T-helper 2 cell (primary cell): ENCODE measurements around the gene PDPN.
"Not testable (repeated sequence)": the region's sequence is repeated elsewhere in the genome, so short reads cannot be mapped to it uniquely, and the experiment has no call there.

ENCODE experiments used
- DNase-seq, 5 experiments: peaks; one replicate each; pipeline versions ENCODE4 v3.0.0 to v3.0.0-alpha.2; 2012 to 2022
- total RNA-seq, 2 donors: gene quantifications; one replicate each; lab custom pipeline; 2026; lab: John Stamatoyannopoulos, UW

Gene PDPN, protein sequence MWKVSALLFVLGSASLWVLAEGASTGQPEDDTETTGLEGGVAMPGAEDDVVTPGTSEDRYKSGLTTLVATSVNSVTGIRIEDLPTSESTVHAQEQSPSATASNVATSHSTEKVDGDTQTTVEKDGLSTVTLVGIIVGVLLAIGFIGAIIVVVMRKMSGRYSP
- 0 to 1.3 reads per million in 2 donors for total RNA-seq

DNA sequence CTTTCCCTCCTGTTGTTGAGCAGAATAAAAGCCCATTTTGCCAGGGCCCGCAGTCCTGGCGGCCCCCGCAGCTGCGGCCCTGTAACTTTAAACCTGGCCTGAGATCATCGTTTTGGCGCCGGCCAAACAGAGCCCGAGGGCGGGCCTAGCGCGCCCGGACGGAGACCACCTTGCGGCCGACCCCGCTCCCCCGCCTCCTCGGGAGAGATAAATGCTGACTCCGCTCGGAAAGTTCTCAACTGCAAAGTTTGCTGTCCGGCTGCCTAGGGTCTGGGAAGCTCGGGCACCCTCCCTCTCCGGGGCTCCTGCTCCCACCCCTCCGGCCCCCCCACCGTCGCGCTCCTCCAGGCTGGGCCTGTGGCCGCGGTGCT, at the start of gene PDPN:
Gene PDPN, plus strand, starts transcription at position 238 of the 371 bp plus-strand sequence. CDS start 202 bp downstream, outside the sequence.
- DNase-seq = no peak

DNA sequence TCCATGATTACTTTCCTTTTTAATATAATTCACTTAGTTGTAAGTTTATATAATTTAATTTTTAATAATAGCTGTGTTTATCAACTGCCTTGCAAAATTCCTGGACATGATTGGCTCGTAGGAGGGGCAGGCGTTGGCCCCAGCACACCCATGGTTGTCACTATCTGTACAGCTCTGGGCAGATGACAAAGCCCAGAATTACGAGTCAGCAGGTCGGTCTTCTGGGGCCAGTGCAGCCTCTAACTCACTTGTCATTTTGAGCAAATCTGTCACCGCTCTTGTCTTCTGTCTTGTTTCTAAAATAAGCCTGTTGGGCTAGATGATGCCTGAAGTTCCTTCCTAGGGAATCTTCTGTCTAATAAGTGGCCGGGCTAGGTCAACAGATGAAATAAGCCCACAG, 48.4 kb upstream of the PDPN start:
- no peak for DNase-seq

DNA sequence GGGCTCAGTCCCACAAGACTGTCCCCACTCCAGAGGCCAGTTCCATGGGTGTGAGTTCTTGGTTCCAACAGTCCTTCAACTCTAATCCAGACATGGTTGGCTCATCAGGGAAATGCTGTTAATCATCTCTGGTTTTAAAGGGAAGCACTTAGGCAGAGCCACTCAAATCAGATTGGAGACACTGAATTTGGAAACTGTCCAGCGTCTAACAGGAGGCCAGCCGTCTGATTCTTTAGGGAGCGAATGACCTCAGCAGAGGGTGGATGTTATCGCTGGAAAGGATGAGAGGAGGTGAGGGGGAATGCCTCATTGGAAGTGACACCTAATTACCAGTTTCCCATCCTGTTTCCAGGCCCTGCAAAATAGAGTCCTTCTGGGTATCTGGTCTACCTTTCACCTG, 47.1 kb upstream of the PDPN start:
- no peak for DNase-seq

DNA sequence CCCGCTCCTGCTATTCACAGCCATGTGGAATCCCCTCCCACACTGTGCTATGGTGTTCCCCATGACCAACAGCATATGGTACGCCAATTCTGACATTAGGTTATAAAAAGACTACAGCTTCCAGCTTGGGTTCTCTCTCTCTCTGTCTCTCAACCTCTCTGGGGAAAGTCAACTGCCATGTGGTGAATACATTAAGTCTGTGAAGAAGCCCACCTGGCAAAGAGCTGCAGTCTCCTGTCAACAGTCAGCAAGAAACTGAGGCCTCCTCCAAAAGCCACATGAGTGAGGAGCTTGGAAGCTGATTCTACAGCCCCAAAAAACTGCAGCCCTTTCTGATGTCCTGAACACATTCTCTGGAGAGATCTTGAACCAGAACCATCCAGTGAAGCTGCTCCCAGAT, 44.8 kb upstream of the PDPN start:
- no peak for DNase-seq

DNA sequence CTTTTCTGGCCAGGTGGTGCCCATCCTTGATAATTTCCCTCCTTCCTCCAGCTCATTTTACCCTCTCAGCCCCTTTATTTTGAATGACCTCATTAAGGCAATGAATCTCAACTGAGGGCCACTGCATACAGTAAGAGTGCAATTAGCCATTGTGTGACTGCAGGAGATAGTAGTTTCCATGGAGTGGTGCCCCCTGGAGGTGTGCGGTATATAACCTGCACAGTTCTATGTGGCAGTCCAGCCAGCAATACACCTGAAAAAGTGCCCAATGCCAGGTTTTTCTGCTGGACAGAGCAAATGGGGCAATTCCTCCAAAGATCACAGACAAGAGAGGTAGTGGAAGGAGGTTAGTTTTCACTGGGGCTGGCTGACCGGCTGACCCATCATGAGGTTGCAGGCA, 43.9 kb upstream of the PDPN start:
- DNase-seq = no peak

DNA sequence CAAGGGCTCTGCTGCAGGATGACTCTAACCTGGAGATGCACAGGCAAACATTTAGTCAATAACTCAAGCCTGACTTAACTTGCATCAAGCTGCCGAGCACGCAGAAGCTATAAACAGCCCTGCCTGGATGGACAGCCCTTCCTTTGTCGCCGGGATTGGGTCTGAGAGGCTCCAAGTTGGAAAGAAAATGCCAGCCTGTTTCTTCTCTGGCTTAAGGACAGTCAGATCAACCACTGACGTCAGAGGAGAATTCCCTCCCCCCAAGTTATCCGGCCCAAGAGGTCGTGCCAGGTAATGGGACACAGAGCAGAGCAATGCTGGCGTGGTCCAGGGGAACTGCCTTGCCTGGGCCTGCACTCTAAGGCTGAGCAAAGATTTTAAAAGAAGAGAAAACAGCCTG, 42.8 kb upstream of the PDPN start:
- DNase-seq = no peak

DNA sequence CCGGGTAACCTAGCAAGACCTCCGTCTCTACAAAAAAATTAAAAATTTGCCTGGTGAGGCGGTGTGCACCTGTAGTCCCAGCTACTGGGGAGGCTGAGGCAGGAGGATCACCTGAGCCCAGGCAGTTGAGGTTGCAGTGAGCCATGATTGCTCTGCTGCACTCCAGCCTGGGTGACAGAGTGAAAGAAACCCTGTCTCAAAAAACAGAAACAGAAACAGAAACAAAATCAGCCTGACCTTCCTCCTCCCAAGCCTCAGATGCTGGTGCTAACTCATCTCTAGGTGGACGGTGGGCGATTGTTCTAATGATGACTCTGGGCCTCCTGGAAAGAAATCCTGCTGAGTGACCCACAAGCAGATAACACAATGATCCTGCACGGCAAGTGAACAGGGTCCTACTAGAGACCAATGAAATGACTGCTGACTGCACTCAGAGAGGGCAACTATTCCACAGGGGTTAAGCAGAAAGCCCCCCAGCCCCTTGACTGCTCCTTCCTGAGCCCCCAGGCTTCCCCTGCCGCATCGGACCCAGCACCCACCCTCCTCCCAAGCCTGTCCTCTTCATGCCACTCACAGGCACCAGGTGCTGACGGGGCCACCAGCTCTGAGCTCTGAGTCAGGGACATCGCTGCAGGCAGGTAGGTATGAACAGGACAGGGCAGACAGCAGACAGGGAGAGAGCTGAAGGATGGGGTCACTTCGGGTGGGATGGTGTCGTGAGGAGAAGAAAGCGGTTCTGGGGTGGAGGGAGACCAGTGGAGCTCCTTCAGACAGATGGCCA, 42.0 kb upstream of the PDPN start:
- no peak for DNase-seq

DNA sequence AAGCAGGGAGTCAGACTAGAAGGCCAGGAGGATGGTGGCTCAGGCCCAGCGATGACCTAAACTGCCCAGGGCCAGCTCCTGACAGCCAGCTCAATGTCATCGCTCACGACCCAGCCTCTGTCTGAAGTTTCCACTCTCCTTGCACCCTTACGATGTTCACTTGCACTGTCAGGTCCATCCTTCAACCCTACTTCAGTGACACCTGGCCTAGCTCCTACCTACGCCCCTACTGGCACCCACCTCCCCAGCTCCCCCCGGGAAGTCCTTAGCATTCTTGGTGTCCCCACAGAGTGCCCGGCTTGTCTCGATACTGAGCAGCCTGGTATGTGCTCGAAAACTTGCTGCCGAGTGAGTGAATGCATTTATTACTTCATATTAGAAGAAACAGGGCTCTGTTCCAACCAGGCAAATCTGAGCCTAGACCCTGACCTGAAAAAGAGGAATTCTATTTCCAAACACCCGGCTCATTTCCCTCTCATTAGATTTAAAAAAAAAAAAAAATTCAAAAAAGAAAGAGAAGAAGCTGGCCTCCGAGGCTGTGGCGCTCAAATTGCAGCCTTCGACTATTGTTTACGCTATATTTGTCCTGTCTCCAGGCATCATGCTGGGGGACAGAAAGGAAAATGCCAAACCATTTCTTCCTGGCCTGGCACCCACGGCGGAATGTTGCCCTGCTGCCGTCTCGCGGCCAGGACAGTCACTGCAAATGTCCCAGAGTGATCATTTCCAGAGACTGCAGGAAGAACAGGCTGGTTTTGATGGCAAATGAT, 40.0 kb upstream of the PDPN start:
- DNase-seq = no peak

DNA sequence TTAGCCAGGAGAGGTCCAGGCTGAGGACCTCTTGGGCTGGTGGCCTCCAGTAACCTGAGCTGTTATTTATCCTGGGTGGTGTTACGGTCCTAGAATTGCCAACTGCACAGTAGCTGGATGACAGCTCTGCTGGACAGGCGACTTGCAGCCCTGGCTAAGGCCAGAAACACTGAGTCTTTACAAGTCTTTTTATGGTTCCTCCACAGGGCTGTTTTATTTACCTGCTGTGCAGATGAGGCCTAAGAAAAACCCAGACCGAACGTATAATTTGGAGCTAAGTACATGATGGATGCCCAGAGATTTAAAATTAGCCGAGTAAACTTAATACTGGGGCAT, 39.4 kb upstream of the PDPN start:
- DNase-seq = no peak

DNA sequence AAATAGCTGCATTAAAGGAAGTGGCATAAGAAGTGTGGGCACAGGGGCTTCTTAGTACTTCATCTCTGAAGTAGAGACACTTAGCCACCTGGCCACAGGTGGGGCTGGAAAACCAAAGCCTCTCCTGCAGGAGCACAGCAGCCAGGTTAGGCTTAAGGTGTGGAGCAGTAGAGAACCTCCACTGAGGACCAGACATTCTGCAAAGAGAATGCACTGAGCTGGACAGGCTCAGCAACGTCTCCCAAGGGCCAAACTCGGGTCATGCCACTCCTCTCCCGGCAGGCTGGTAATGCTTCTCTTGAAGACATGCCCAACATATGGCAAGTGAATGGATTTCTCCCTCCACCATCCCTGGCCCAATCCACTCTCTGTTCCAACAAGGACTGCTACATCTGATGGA, 36.8 kb upstream of the PDPN start:
- DNase-seq = no peak

DNA sequence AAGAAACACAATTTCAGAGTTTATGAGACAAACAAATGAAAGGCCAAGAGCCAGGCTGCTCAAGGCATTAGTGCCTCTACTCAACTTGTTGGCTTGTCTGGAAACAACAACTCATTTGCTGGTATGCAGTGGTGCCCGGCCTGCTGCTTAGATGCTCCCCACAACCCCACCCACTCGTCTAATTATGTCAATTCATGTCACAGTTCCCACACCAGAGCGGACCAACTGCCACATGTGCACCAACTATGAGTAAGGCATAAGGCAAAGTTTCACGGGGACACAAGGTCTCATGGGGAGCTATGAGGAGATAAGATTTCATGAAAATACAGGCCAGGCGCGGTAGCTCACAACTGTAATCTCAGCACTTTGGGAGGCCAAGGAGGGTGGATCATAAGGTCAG, 35.4 kb upstream of the PDPN start:
- DNase-seq = no peak

DNA sequence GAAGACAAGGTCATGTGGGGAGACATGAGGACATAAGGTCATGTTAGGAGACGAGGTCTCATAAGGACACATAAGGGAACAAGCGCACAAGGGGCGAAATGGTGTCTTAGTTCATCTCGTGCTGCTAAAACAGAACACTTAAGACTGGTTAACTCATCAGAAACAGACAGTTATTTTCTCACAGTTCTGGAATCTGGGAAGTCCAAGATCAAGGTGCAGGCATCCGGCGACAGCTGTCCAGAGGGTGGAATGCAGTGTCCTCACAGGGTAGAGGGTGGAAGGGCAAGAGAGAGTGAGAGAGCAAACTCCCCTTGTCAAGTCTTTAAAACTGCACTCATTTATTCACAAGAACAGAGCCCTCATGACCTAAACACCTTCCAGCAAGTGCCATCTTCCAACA, 34.6 kb upstream of the PDPN start:
- DNase-seq = no peak

DNA sequence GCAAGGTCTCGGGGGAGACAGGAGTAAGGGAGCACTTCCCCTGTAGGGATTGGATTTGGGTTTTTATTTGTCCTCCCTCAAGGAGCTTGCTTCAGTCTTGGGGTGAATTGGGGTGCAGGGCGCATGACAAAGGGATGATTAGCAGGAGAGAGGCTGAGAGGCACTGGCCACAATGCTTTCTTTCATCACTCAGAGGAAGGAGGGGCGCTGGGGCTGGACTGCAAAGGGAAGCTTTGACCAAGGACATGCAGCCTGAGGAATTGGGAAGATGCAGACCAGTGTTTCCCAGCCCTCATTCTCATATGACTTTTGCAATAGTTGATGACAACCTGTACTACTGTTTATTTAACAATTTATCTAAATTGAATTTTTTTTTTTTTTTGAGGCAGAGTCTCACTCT, 34.1 kb upstream of the PDPN start:
- DNase-seq = no peak

DNA sequence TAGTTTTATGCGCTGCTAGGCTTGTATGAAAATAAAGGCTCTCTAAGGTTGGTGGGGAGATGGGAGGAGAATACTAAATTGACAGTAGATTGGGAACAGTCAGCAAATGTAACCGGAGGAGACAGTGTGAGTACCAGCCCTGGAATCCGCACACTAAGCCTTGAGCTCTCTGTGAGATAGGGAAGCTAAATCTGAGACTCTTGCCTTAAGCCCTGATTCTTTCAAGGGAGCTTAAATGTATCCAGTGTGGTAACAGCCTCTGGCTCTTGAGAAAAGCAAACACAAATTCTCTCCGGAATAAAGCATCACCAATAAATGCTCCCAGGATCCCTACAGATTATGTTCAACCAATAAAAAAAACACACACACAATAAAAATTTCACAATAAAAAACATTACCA, 33.0 kb upstream of the PDPN start:
- no peak for DNase-seq

DNA sequence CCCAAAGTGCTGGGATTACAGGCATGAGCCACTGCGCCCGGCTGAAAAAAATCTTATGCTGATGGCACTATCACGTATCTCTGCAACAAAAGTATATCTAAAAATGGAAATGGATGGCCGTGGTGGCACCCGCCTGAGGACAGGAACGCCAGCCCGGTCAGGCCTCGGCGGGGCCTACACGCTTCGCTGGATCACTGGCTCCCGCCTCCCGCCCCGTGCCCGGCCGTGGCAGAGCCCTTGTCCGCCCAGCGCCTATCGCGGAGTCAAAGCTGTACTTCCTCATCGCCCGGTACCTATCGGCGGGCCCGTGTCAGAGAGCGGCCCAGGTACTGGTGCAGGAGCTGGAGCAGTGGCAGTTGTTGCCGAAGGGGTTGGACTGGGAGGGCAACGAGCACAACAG, 28.8 kb upstream of the PDPN start:
- no peak for DNase-seq

DNA sequence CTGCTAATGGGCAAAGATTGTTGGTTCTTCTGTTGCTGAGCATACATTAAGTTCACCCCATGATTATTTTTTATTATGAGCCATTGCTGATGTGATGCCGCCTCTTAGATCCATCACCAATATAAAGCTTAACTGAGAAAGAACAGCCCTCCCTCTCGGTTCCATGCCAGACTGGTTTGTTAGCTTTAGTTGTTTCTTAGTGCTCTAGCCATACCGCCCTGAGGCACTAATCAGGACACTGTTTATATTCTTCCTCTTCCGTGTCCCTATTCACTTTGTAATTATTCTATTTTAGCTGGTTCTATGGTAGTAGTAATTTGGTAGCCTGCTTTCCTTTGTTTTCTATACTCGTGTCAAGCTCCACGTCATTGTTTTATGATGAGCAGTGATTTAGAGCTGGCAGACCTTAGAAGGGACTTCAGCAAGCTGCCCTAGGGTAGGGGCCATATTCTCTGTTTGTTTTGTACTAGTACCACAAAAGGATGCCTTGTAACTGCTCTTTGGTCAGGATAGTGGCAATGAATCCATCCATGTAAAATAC, 27.3 kb upstream of the PDPN start:
- DNase-seq = no peak

DNA sequence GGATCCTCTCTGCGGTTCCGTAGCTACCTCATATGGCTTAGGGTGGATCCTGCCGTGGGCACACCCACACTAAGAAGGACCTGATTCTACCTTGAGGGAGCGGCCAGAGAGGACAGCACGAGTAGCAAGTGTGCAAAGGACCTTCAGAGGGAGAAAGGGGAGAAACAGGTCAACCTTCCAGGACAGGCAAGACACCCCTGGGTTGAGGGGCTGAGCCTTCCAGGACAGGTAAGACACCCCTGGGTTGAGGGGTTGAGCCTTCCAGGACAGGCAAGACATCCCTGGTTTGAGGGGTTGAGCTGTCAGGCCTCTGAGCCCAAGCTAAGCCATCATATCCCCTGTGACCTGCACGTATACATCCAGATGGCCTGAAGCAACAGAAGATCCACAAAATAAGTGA, 23.1 kb upstream of the PDPN start:
- no peak for DNase-seq

DNA sequence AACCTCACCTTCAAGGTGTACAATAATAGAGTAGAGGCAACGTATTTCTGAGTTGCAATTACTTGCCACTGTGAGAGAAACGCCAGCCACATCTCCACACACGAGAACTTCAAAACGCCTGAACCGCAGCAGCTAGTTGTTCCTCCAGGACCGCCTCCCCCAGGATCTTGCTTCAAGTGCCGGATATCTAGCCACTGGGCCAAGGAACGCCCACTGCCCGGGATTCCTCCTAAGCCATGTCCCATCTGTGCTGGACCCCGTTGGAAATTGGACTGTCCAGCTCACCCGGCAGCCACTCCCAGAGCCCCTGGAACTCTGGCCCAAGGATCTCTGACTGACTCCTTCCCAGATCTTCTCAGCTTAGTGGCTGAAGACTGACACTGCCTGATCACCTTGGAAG, 20.7 kb upstream of the PDPN start:
- DNase-seq = not testable (repeated sequence)

DNA sequence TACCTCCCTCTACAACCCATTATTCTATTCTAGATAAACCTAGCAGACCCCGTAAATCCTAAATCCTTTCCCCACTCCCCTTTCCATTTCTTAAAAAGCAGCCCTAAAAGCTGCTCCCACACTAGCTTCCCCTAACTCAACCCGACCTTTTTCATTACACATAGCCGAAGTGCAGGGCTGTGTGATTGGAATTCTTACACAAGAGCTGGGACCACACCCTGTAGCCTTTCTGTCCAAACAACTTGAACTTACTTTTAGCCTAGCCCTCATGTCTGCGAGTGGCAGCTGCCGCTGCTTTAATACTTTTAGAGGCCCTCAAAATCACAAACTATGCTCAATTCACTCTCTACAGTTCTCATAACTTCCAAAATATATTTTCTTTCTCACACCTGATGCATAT, 19.6 kb upstream of the PDPN start:
- DNase-seq = no peak

DNA sequence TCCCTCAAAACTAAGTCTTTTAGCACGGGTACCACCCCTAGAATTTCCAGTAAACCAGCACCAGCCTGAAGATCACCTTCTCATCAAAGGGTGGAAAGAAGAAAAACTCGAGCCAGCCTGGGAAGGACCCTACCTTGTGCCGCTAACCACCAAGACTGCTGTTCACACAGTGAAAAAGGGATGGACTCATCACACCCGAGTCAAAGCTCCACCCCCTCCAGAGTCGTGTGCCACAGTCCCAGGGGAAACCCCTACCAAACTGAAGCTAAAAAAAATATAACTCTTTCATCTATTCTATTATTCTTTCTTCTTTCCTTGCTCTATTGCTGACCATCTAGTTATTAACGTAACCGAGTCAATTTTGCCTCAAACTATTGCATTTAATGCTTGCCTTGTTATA, 13.2 kb upstream of the PDPN start:
- not testable (repeated sequence) for DNase-seq

DNA sequence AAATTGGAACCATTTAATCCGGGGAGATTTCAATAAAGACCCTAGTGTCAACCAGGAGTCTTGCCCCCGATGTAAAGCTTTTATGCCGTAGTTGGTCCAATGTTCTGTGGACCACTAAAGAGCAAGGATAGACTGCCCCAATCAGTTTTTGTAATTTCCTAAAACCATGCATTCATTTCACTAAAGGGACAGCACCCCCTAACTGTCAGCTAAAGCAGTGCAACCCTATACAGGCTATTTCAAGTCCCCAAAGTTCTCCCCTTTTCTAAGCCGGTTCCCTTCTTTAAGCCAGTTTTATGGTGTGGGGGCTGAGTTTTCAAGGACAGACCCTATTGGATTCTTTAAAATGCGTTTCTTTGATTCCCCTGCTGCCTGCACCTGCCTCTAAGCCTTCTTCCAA, 12.7 kb upstream of the PDPN start:
- peak in 1 of 5 experiments; percentile 8 for DNase-seq

DNA sequence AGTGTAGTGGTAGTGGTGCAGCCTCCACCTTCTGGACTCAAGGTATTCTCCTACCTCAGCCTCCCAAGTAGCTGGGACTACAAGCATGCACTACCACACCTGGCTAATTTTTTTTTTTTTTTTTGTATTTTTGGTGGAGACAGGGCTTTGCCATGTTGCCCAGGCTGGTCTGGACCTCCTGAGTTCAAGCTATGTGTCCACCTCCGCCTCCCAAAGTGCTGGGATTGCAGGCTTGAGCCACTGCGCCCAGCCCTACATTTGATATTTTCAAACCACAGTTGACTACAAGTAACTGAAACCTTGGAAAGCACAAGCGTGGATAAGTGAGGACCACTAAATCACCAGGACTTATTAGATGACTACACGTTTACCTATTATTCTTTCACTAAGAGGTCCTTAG, 10.0 kb upstream of the PDPN start:
- DNase-seq = no peak

DNA sequence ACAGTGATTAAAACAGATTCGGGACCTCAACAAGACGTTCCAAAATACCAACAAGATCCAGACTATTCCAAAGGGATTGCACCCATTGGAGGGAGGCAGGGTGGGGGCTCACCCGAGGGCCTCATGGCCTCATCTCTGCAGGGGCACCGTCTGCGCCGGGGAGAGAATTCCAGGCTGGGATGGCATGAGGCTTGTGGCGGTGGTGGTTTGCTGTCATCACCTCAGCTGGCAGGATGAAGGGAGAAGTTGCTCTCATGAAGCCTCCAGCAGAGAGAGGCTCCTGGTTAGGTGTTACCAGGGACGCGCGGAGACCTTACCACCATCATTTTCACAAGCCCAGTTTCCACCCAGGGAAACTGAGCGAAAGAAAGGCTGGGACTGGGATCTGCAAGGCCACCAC, 6.7 kb upstream of the PDPN start:
- no peak for DNase-seq

DNA sequence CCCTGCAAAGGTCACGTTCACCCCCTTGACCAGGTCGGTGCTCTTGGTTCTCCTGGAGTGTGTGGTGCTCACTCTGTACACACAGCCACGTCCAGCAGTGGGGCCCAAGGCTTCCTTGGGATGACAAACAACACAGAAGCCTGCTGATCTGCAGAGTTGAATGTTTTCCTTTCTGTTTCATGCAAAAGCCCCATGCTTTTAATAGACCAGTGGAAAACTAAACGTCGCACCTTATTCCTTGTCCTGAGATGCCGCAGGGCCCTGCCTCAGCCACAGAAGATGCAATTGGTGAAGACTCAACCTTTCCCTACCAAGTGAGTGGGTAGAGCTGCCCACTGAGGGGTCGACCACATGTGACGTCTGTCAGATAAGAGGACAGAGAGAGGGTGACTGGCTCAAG, 5.8 kb upstream of the PDPN start:
- DNase-seq = no peak
